Neutrophil (primary cell): ENCODE results near the gene OCA2.

Source experiments
- H3K27ac ChIP-seq: fragments of 200-600 bp; sonication (generic); 2 replicates; pipeline ENCODE4 v1.5.1; 2016; ENCODE audit warnings: mild to moderate bottlenecking, moderate library complexity
- H3K27me3 ChIP-seq: fragments of 200-600 bp; sonication (generic); 2 replicates; pipeline ENCODE4 v1.6.0; 2016; ENCODE audit warnings: mild to moderate bottlenecking
- H3K36me3 ChIP-seq: fragments of 200-600 bp; sonication (generic); 2 replicates; pipeline ENCODE4 v1.5.1; 2017
- H3K4me1 ChIP-seq, 2 experiments: fragments of 200-600 bp in 1 of 2; sonication (generic) in 1 of 2; 1 replicate in 1 of 2; 2 replicates in 1 of 2; pipeline versions ENCODE4 v1.5.1 to v1.6.1; 2013 to 2016; ENCODE audit warnings: low read depth in 1 of 2, low read length in 1 of 2, mild to moderate bottlenecking in 1 of 2, moderate library complexity in 1 of 2; ENCODE audit not compliant: control insufficient read depth in 1 of 2, insufficient read depth in 1 of 2
- H3K4me3 ChIP-seq, 2 experiments: fragments of 200-600 bp in 1 of 2; sonication (generic) in 1 of 2; 1 replicate in 1 of 2; 2 replicates in 1 of 2; pipeline ENCODE4 v1.5.1; 2013 to 2016; ENCODE audit warnings: low read depth in 1 of 2, low read length in 1 of 2, mild to moderate bottlenecking in 1 of 2, moderate library complexity in 1 of 2
- H3K9me3 ChIP-seq: fragments of 200-600 bp; sonication (generic); 2 replicates; pipeline ENCODE4 v1.5.1; 2016
- TF ChIP-seq, protein P1 (sequence below): fragments of 200-600 bp; sonication (generic); IDR thresholded peaks from 2 replicates; pipeline ENCODE4 v1.5.1; 2016; ENCODE audit warnings: antibody characterized with exemption

The OCA2 gene

DNA sequence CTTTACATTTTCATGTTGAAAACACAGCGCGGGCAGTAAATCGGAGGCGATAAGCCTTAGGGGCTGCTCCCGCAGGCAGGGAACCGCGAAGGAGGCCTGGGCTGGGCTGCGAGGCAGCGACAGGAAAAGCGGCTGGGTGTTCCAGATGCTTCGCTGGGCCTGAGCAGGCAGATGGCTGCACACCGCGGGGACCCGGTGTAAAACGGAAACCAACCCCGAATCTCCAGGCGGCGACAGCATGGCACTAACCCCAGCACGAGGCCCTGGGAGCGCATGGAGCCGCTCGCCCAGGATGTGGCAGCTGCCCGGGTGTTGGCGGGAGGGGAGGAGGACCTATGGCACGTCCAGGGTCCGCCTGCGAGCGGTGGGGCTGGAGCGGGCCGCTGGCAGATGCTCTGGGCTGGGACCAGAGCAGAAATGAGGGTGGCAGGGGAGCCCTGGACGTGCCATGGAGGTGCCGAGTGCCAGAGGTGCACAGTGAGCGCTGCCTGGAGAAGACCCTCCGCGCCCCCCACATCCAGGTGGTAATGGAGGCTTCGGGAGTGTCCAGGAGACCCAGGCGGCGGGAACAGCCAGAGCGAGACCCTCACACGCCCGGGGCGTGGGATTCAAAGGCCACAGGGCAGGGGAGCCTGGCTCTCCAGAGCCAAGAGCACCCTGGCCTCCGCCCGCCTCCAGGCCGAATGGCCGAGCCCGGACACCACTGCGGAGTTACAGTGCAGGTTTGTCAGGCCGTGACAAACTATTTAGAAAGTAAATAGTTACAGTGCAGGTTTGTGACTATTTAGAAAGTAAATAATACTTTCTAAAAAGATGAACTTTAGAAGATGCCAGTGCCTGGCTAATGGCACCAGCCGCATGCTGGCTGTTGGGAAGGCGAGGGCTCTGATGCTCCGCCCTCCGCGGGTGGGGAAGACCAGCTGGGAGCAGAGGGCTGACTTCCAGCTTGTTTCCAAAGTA lies 293.6 kb downstream of the OCA2 start:
- no peaks in the 10 kb centered on the region for H3K27me3 ChIP-seq
- H3K4me3 ChIP-seq: no peak overlapping the region
- H3K4me1 ChIP-seq: no peaks in the 10 kb centered on the region
- no peaks in the 10 kb centered on the region for H3K36me3 ChIP-seq
- TF ChIP-seq, protein P1, sequence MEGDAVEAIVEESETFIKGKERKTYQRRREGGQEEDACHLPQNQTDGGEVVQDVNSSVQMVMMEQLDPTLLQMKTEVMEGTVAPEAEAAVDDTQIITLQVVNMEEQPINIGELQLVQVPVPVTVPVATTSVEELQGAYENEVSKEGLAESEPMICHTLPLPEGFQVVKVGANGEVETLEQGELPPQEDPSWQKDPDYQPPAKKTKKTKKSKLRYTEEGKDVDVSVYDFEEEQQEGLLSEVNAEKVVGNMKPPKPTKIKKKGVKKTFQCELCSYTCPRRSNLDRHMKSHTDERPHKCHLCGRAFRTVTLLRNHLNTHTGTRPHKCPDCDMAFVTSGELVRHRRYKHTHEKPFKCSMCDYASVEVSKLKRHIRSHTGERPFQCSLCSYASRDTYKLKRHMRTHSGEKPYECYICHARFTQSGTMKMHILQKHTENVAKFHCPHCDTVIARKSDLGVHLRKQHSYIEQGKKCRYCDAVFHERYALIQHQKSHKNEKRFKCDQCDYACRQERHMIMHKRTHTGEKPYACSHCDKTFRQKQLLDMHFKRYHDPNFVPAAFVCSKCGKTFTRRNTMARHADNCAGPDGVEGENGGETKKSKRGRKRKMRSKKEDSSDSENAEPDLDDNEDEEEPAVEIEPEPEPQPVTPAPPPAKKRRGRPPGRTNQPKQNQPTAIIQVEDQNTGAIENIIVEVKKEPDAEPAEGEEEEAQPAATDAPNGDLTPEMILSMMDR: no peak
- no peak overlapping the region for H3K27ac ChIP-seq
- no peaks in the 10 kb centered on the region for H3K9me3 ChIP-seq

DNA sequence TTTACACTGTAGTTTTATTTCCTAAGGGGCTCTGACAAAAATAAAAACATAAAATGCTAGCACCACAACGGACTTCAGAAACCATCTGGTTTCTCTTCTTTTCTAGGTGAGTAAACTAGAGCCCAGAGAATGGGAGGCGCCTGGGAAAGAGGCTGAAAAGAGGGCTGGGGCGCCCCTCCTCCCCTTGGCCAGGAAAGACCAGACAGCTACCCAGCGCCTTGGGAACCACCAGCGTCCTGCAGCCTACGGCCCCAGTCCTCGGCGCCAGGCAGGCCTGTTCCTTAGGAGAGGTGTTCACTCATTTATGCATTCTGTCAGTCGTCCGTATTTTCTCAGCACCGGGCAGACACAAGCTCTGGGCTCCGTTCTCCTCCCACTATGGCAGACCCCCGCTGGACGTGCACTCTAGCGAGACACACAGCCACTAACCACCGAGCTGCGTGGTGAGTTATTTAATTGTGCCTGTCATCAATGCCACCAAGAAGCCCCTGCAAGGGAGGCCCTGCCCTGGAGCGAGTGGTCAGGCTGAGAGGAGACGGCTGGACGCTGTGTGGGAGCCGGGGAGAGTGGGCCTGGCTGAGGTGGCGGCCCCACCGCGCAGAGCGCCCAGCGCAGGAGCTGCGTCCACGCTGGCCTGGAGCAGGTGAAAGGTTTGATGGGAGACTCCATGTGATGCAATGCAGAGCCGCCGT lies 294.4 kb downstream of the OCA2 start:
- Histone ChIP-seq H3K27ac (no peak overlapping the region), H3K27me3 (no peaks in the 10 kb centered on the region), H3K4me1 (no peaks in the 10 kb centered on the region), H3K9me3 (no peaks in the 10 kb centered on the region), H3K36me3 (no peaks in the 10 kb centered on the region), H3K4me3 (no peak overlapping the region)
- TF ChIP-seq, protein P1: no peak

DNA sequence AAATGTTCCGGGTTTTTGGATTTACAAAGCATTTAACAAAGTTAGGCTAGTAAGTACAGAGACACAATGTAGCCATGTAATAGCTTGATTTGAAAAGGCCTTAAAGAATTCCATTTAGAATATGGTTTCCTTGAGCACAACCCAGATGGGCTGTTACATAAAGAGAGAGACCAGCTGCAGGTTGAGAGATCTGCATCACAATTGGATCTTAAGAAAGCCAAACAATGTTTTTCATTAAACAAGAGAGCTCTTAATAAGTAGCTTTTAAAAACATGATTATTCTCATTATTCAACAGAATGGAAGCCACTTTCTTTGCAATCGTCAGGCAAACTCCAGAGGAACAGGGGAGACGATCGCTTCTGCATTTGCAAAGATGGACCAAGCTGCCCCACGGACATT lies 300.3 kb downstream of the OCA2 start:
- Histone ChIP-seq H3K9me3 (no peaks in the 10 kb centered on the region), H3K27ac (no peak overlapping the region), H3K36me3 (no peaks in the 10 kb centered on the region)

GRCh38 chr15:27797765-27798164 lies 301.4 kb downstream of the OCA2 start:
- H3K9me3 ChIP-seq: no peaks in the 10 kb centered on the region
- no peaks in the 10 kb centered on the region for H3K27me3 ChIP-seq
- H3K4me1 ChIP-seq: no peaks in the 10 kb centered on the region
- H3K27ac ChIP-seq: no peak overlapping the region
- H3K36me3 ChIP-seq: no peaks in the 10 kb centered on the region
- TF ChIP-seq, protein P1: no peak
- H3K4me3 ChIP-seq: no peak overlapping the region

More for the DNA sequence above, 300.3 kb downstream of the OCA2 start:
- no peaks in the 10 kb centered on the region for H3K27me3 ChIP-seq
- H3K4me1 ChIP-seq: no peaks in the 10 kb centered on the region
- TF ChIP-seq, protein P1: no peak
- no peak overlapping the region for H3K4me3 ChIP-seq

GRCh38 chr15:27796405-27797320 lies 302.5 kb downstream of the OCA2 start:
- Histone ChIP-seq H3K36me3 (no peaks in the 10 kb centered on the region), H3K9me3 (no peaks in the 10 kb centered on the region), H3K27me3 (no peaks in the 10 kb centered on the region), H3K27ac (no peak overlapping the region), H3K4me1 (no peaks in the 10 kb centered on the region), H3K4me3 (no peak overlapping the region)
- TF ChIP-seq, protein P1: no peak
